NCI-H187 (cell line): ENCODE data around the gene NBPF14.
A peak's percentile ranks its signal among the peaks of the same experiment; 100 is the strongest.
"Not testable (repeated sequence)": the region's sequence is repeated elsewhere in the genome, so short reads cannot be mapped to it uniquely, and the experiment has no call there.

Experiments used
- DNase-seq, 2 experiments: peaks; one replicate each; lab custom pipeline; 2025; lab: John Stamatoyannopoulos, UW

Gene NBPF14, protein sequence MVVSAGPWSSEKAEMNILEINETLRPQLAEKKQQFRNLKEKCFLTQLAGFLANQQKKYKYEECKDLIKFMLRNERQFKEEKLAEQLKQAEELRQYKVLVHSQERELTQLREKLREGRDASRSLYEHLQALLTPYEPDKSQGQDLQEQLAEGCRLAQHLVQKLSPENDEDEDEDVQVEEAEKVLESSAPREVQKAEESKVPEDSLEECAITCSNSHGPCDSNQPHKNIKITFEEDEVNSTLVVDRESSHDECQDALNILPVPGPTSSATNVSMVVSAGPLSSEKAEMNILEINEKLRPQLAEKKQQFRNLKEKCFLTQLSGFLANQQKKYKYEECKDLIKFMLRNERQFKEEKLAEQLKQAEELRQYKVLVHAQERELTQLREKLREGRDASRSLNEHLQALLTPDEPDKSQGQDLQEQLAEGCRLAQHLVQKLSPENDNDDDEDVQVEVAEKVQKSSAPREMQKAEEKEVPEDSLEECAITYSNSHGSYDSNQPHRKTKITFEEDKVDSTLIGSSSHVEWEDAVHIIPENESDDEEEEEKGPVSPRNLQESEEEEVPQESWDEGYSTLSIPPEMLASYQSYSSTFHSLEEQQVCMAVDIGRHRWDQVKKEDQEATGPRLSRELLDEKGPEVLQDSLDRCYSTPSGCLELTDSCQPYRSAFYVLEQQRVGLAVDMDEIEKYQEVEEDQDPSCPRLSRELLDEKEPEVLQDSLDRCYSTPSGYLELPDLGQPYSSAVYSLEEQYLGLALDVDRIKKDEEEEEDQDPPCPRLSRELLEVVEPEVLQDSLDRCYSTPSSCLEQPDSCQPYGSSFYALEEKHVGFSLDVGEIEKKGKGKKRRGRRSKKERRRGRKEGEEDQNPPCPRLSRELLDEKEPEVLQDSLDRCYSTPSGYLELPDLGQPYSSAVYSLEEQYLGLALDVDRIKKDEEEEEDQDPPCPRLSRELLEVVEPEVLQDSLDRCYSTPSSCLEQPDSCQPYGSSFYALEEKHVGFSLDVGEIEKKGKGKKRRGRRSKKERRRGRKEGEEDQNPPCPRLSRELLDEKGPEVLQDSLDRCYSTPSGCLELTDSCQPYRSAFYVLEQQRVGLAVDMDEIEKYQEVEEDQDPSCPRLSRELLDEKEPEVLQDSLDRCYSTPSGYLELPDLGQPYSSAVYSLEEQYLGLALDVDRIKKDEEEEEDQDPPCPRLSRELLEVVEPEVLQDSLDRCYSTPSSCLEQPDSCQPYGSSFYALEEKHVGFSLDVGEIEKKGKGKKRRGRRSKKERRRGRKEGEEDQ (N-terminal part only)

DNA sequence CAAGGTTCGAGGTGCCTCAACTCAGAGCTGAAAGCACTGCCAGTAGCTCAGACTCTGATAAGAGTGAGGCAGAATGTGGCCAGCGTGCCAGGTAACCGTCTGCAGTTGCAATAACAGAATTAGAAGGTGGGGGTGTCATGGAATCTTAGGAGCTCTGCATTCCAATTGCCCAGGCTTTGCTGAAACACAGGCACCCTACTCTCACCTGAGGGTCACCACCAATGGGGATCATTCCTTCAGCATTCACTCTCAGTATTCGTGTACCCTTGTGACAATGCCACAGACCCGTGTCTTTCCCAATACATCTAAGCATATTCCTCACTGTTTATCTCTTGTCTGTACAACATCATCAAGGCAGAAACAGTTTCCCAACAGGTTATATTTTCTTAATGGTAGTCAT is at the start of gene NBPF14:
Gene NBPF14 (minus strand): TSS at position 101 of the 400 bp plus-strand sequence. CDS start 294 bp downstream, outside the sequence.
- not testable (repeated sequence) for DNase-seq

DNA sequence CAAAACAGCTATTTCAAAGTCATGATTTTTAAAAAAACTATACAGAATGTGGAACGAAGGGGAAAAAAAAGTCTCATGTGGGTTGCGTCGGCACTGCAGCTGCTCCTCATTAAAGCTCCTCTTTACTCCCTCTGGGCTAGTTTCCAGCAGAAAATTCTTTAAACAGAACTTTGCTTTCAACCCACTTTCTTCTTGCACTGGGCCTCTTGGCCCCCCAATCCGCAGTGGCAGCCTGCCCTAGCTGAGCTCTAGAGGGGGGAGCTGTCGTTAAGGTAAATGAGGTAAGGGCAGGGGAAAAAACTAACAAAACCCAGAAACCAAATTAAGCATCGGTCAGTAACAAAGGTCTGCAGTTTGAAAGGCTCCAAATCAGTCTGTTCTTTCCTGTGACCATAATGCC is 29.6 kb upstream of the NBPF14 start:
- DNase-seq, result not testable (repeated sequence)

DNA sequence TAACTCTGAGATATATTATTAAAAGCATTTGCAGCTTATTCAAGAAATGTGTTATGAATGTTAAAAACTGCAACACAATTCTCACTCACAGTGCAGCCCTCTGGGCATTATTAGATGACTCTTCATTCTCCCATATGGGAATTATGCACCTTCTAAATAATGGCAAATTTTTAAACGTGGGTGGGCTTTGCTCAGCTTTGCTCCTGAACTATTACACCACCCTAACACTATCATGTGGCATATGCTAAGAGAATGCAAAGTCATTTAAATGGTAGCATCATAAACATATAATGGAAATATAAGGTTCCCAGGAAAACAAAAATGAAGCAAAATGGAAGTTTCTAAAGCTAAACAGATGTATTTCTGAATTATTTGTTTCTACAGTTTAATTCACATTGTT is 22.4 kb upstream of the NBPF14 start:
- not testable (repeated sequence) for DNase-seq

DNA sequence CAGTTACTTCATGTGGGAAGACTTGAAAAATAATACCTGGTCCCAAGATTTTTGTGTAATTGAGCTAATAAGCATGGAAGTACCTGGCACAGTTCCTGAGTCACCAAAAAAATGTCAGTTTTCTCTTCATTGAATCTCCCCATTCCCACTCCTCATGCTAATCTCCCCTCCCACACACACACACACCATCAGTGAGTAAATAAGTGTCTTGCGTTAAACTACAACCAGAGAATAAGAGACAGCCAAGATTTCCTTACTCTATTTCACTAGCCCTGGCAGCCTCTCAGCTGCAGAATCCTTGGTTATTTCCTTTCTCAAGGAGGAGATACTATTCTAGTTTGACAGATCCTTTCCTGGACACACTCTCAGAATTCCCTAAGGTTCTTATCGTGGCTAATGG is 9.5 kb upstream of the NBPF14 start:
- DNase-seq, result not testable (repeated sequence)

DNA sequence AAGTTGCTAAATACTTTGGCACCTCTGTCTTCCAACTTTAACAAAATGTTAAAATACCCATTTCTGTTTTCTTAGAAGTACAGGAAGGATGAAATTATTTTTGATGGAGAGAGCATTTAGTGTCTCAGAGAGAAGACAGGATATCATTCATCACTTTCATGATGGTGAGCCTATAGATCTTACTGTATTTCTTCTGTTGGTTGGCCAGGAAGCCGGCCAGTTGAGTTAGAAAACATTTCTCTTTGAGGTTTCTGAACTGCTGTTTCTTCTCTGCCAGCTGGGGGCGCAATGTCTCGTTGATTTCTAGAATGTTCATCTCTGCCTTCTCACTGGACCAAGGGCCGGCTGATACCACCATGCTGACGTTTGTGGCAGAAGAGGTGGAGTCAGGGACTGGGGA is 451 bp downstream of the NBPF14 start:
- not testable (repeated sequence) for DNase-seq

DNA sequence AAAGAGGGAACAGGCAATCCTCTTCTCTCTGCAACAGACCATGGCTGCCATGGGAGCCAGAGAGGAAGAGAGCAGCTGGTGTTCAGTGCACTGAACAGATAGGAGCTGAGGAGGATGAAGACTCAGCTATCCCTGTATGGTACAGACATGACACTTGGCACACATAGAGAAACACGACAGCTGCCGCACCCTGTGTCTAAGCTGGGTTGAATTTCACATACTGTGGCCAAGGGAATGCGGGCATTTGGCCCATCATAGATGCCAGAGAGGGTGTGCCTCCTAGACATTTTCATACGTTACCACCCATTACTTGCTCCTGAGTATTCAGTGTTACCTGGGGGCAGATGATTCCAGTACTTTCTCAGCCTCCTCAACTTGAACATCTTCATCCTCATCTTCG is 4.7 kb downstream of the NBPF14 start:
- DNase-seq, result not testable (repeated sequence)

DNA sequence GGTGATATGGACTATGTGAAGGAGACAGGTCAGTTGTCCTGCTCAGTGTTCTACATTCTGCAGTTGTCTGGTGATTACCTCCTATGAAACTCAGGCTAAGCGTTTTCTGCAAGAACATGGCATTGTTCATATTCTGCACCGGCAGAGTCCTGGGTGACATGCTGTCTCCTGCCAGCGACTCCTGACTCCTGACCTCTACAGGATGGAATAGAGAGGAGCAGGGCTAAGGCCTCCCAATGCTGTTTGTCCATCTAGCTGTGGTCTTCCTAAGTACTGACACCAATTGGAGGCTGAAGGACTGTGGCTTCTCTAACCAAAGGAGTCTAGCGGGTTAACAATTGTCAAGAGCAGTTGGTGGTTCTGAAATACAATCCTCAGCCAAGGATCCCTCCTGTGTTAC is 63.7 kb downstream of the NBPF14 start:
- DNase-seq, result not testable (repeated sequence)

DNA sequence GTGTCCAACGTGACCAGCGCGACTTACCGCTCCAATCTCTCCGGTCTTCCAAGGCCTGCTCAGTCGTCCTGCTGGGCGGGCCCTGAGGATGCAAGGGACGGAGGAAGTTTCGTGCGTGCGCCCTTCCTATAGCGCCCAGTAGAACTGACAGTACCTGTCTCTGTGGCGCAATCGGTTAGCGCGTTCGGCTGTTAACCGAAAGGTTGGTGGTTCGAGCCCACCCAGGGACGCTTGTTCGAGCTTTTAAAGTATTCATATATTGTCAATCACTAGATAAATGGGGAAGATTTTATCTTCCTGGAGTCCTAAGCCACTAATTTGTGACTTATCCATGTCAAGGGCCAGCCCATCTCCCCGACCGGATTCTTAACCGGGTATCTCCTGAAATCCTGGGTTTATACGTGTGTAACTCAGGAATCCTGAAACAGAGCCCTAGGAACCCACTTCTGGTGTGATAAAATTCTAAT is 66.7 kb downstream of the NBPF14 start:
- DNase-seq, result peak in 1 of 2 experiments; percentile 27

DNA sequence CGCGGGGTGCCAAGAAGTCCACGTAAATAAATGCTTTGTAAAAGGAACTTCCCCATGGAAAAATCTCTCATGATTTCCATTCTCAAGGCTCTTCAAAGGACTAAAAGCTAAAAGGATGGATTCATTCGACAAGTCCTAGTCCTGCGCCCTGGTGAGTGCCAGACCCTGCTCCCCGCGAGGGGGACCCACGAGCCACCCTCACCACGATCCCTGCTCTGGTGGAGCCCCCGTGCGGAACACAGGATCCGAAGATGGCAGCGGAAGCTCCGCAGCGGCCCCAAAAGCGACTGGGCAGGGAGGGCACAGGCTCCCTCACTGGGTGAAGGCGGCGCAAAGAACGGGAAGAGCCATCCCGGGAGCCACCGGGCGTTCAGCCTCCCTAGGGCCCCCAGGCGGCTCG is 67.2 kb downstream of the NBPF14 start:
- not testable (repeated sequence) for DNase-seq

DNA sequence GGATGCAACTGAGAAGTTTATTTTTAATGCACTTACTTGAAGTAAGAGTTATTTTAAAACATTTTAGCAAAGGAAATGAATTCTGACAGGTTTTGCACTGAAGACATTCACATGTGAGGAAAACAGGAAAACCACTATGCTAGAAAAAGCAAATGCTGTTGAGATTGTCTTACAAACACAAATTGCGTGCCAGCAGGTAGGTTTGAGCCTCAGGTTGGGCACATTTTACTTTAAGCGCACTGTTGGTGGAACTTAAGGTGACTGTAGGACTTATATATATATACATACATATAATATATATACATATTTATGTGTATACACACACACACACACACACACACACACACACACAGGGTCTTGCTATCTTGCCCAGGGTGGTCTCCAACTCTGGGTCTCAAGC is 69.2 kb downstream of the NBPF14 start:
- not testable (repeated sequence) for DNase-seq

DNA sequence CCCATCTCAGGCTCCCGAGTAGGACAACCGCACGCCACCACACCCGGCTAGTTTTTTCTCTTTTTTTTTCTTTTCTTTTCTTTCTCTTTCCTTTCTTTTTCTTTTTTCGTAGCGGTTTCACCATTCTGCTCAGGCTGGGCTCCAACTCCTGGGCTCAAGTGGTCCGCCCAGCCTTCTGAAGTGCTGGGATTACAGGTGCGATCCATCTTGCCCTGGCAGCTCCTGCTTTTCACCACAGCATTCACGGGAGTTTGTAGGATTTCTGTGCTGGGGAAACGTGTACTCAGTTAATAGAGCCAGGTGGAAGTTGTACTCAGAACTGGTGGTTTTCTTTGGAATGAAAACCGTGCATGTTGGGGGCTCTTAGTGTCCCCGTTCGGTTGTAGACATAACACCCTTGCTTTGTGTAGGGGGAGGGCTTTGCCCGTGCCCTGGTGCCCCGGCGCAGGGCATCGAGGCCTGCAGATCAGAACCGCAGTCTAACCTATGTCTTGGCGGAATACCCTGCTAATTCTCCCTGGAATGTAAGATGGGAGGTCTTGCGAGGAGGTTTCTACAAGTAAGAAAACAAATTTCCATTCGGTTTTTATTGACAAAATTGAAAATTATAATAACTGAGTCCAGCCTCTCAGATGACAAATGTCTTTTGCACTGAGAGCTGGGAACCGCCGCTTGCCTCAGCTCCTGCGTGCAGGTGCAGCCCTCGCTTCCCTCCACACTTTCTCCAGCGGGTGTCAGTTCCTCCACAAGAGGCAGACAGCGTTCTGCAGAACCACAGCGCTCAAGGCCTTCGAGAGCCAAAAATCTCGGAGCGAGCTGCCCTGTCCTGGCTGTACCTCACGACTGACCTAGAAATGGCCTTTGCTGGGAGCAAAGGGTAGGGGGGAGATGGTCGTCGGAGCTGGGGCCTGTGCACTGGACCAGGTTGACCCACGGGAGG is 72.3 kb downstream of the NBPF14 start:
- not testable (repeated sequence) for DNase-seq

DNA sequence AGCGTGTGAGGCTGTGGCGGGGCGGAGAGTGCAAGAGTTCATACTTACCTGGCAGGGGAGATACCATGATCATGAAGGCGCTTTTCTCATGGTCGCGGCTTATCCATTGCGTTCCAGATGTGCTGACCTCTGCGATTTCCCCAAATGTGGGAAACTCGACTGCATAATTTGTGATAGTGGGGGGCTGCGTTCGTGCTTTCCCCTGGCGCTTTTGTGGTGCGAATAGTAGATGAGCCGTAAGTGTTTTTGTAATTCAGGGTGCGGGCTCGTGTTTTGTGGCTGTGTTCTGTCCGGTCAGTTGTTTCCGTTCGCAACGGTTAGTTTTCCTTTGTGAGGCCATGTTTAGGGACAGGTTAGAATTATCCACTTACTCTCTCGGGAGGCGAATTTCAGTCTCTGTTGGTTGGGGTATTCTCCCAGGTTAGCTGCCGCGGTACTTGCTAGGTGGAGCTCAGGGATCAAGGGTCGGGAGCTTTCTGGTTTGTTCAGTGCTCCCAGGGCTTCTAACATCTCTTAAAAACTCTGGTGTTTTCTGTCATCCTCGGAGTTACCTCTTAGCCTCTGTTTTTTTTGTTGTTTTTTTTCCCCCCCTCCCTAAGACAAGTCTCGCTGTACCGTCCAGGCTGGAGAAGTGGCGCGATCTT is 73.1 kb downstream of the NBPF14 start:
- DNase-seq, result peak; percentile 96 to 98

DNA sequence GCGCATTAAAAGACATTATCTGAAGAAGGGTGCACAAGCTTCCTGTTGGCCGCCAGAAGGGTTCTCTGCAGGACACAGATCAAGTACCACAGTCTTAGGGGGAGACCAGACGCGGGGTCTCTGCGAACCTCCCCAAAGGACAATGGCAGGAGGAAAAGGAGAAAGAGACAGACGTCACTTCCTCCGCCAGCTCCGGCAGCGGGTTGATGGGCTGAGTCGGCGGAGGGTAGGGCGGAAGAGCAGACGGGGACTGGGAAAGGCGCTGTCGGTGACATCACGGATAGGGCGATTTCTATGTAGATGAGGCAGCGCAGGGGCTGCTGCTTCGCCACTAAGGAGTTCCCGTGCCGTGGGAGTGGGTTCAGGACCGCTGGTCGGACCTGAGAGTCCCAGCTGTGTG is 73.7 kb downstream of the NBPF14 start:
- peak; percentile 66 to 90 for DNase-seq

DNA sequence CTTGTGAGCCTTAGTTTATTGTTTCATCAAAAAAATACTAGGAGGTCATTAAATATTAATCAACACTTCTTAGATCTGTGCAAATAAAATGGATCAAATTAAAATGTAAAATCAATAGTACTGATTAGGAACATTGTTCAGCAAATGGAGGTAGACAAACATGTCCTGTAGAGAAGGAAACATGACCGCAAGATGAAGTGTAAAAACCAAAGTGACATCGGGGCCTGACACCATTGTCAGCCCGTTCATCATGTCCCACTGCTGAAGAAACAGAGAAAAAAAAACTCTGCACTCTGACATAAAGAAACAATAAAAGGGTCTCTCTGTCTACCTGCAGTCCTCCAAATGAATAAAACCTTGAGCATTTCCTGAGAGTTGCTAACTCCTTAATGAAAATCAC is 81.5 kb downstream of the NBPF14 start:
- not testable (repeated sequence) for DNase-seq

DNA sequence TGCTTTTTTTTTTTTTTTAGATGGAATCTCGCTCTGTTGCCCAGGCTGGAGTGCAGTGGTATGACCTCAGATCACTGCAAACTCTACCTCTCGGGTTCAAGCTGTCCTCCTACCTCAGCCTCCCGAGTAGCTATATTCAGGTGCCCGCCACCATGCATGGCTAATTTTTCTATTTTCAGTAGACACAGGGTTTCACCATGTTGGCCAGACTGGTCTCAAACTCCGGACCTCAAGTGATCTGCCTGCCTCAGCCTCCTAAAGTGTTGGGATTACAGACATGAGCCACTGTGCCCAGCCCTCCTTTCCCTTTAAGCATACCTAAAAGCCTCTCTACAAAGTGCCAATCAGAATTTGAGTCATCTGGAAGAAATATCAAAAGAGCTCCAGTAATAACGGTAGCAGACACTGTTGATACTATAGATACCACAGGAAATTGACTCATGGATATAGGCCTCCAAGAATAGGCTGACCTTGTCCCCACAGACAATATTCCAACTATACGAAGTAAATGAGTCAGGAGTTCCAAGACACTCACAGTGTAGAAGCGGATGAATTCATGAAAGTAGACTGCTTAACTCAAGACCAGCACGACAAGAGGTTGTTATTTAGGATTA is 83.1 kb downstream of the NBPF14 start:
- DNase-seq, result not testable (repeated sequence)

DNA sequence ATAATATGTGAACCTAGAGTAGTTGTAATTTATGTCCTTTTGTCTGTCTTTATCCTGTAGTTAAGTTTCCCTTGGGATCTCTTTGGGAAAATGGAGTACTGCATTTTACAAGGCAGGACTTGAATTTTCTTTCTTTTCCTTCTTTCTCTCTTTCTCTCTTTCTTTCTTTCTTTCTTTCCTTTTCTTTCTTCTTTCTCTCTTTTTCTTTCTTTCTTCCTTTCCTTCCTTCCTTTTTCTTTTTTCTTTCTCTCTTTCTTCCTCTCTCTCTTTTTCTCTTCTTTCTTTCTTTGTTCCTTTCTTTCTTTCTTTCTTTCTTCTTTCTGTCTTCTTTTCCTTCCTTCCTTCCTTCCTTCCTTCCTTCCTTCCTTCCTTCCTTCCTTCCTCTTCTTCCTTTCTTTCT is 101.9 kb downstream of the NBPF14 start:
- not testable (repeated sequence) for DNase-seq

DNA sequence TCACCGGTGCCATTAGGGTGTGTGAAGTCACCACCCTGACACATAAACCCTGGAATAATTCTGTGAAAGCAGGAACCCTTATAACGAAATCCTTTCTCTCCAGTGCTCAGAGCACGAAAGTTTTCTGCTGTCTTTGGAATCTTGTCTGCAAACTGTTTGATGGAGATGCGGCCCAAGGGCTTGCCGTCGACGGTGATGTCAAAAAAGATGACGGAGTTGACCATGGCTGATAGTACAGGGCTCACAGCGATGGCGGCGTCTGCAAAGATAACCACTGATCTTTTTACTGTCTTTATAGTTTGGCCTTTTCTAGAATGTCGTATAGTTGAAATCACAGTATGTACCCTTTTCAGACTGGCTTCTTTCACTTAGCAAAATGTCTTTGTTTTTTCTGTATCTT is 112.8 kb downstream of the NBPF14 start, which contains the start of gene PPIAL4G:
Gene PPIAL4G (minus strand): TSS at position 274 of the 400 bp plus-strand sequence. CDS start 50 bp downstream, at position 224.
- DNase-seq, result not testable (repeated sequence)
